HCT116 (cell line): Measurements from ENCODE around the gene TIMM17B. TPM values are rescaled to one million over a fixed set of nuclear protein-coding genes. Genes with fewer than 3 reads are reported as not detected.

Source experiments
- ATAC-seq: fragments of 200-7000 bp; cut with Tn5 transposase; 2 replicates; pipeline ENCODE4 v1.9.1; 2020; ENCODE audit warnings: mild to moderate bottlenecking, moderate library complexity
- BruUV-seq: library from RNA; stranded (reverse); fragments of 400-500 nt; replicated peaks from 2 replicates; lab custom pipeline; 2021; lab: Mats Ljungman, UMichigan
- CTCF ChIA-PET: fragments of 300-600 bp; sonication (Branson Sonifier 250); formaldehyde crosslinking; loops from one replicate; lab custom pipeline; 2021; ENCODE audit warnings: antibody characterized with exemption; lab: Charles Lee
- POLR2A ChIA-PET: fragments of 300-600, 350-600 bp; sonication (Branson Sonifier 250); formaldehyde crosslinking; loops from one replicate; lab custom pipeline; 2021; ENCODE audit warnings: antibody characterized with exemption; lab: Charles Lee
- RAD21 ChIA-PET, 2 experiments: fragments of 300-600 bp; sonication (Branson Sonifier 250); formaldehyde crosslinking; loops; one replicate each; lab custom pipeline; 2023; ENCODE audit warnings: low total read pairs in 2 of 2; ENCODE audit not compliant: uncharacterized antibody in 2 of 2, unreplicated experiment in 2 of 2, low non-redundant PET in 1 of 2; lab: Charles Lee
- DNase-seq: peaks from one replicate; pipeline ENCODE4 v3.0.0-alpha.2; 2010; ENCODE audit warnings: low read depth, low spot score
- H2AFZ ChIP-seq: fragments of 200-600 bp; shearing (Covaris generic), sonication (generic); 2 replicates; pipeline ENCODE4 v1.6.1; 2017; ENCODE audit warnings: low read depth, mixed run types, mixed read lengths, antibody characterized with exemption, low read length; ENCODE audit not compliant: poor library complexity, severe bottlenecking
- H3K27ac ChIP-seq: 2 replicates; pipeline ENCODE4 v1.5.1; 2012; ENCODE audit warnings: low read depth, low read length
- H3K27me3 ChIP-seq: fragments of 200-600 bp; sonication (generic); 2 replicates; pipeline ENCODE4 v1.6.1; 2016; ENCODE audit warnings: mixed run types, low read length, mixed read lengths; ENCODE audit not compliant: insufficient read depth
- H3K36me3 ChIP-seq, 2 experiments: fragments of 200-500 bp in 1 of 2; fragments of 200-600 bp in 1 of 2; sonication (Bioruptor generic) in 1 of 2; sonication (generic) in 1 of 2; 2 replicates each; pipeline versions ENCODE4 v1.5.1 to v1.6.1; 2014 to 2016; ENCODE audit warnings: low read length in 2 of 2, inconsistent platforms in 1 of 2, mixed read lengths in 1 of 2, mixed run types in 1 of 2; ENCODE audit not compliant: insufficient read depth in 2 of 2, control insufficient read depth in 1 of 2
- H3K4me1 ChIP-seq, 2 experiments: fragments of 200-600 bp in 1 of 2; sonication (generic) in 1 of 2; 2 replicates each; pipeline versions ENCODE4 v1.5.1 to v1.6.1; 2012 to 2017; ENCODE audit warnings: low read length in 2 of 2, inconsistent platforms in 1 of 2, mild to moderate bottlenecking in 1 of 2, mixed read lengths in 1 of 2, mixed run types in 1 of 2, moderate library complexity in 1 of 2; ENCODE audit not compliant: insufficient read depth in 2 of 2, control insufficient read depth in 1 of 2
- H3K4me2 ChIP-seq: fragments of 200-600 bp; sonication (generic); 2 replicates; pipeline ENCODE4 v1.6.1; 2017; ENCODE audit warnings: mixed run types, low read length, mixed read lengths
- H3K4me3 ChIP-seq, 2 experiments: fragments of 200-600 bp in 1 of 2; sonication (generic) in 1 of 2; replicated peaks in 1 of 2; 2 replicates each; pipeline ENCODE4 v1.5.1; 2011 to 2016; ENCODE audit warnings: low read length in 2 of 2, control low read depth in 1 of 2, low read depth in 1 of 2, mild to moderate bottlenecking in 1 of 2, mixed read lengths in 1 of 2, mixed run types in 1 of 2
- H3K79me2 ChIP-seq: fragments of 200-600 bp; sonication (generic); 2 replicates; pipeline ENCODE4 v1.6.1; 2017; ENCODE audit warnings: mild to moderate bottlenecking, mixed run types, low read length, moderate library complexity, mixed read lengths; ENCODE audit not compliant: insufficient read depth
- H3K9ac ChIP-seq: fragments of 200-600 bp; sonication (generic); 2 replicates; pipeline ENCODE4 v1.6.1; 2016; ENCODE audit warnings: low read length, mixed read lengths
- H3K9me2 ChIP-seq: fragments of 200-600 bp; sonication (generic), shearing (Covaris generic); 2 replicates; pipeline ENCODE4 v1.6.1; 2017; ENCODE audit warnings: mixed run types, mild to moderate bottlenecking, moderate library complexity; ENCODE audit not compliant: insufficient read depth
- H3K9me3 ChIP-seq, 2 experiments: fragments of 200-500 bp in 1 of 2; fragments of 200-600 bp in 1 of 2; sonication (Bioruptor generic) in 1 of 2; sonication (generic) in 1 of 2; 2 replicates each; pipeline ENCODE4 v1.6.1; 2014 to 2017; ENCODE audit warnings: low read length in 2 of 2, mixed read lengths in 2 of 2, inconsistent platforms in 1 of 2, low read depth in 1 of 2, mild to moderate bottlenecking in 1 of 2, mixed run types in 1 of 2, moderate library complexity in 1 of 2; ENCODE audit not compliant: control insufficient read depth in 1 of 2, insufficient read depth in 1 of 2
- H4K20me1 ChIP-seq: fragments of 200-600 bp; sonication (generic), shearing (Covaris generic); 2 replicates; pipeline ENCODE4 v1.6.1; 2017; ENCODE audit warnings: mixed run types, mild to moderate bottlenecking, moderate library complexity; ENCODE audit not compliant: insufficient read depth
- CTCF ChIP-seq, 3 experiments: fragments of 200-600 bp in 1 of 3; sonication (generic) in 1 of 3; IDR thresholded peaks in 2 of 3; conservative IDR thresholded peaks in 1 of 3; 2 replicates each; pipeline ENCODE4 v1.5.1; 2012 to 2017; ENCODE audit warnings: low read depth in 2 of 3, low read length in 2 of 3, antibody characterized with exemption in 1 of 3, borderline replicate concordance in 1 of 3, control low read depth in 1 of 3, mild to moderate bottlenecking in 1 of 3, mixed read lengths in 1 of 3, mixed run types in 1 of 3, moderate library complexity in 1 of 3; ENCODE audit not compliant: insufficient read depth in 1 of 3
- MAX ChIP-seq: IDR thresholded peaks from 2 replicates; pipeline ENCODE4 v1.6.1; 2012
- POLR2A ChIP-seq: IDR thresholded peaks from 2 replicates; pipeline ENCODE4 v1.7.0; 2011; ENCODE audit warnings: borderline replicate concordance; ENCODE audit not compliant: insufficient read depth, insufficient read length; ENCODE audit errors: extremely low read depth
- POLR2AphosphoS5 ChIP-seq: IDR thresholded peaks from 2 replicates; pipeline ENCODE4 v1.6.1; 2011; ENCODE audit warnings: mild to moderate bottlenecking, low read depth, low read length, moderate library complexity
- RAD21 ChIP-seq: IDR thresholded peaks from 2 replicates; pipeline ENCODE4 v1.6.1; 2012; ENCODE audit warnings: low read depth, mild to moderate bottlenecking
- SP1 ChIP-seq: IDR thresholded peaks from 2 replicates; pipeline ENCODE4 v1.6.1; 2012; ENCODE audit warnings: low read depth
- TCF7L2 ChIP-seq: IDR thresholded peaks from 2 replicates; pipeline ENCODE4 v1.7.0; 2011; ENCODE audit warnings: borderline replicate concordance, inconsistent platforms; ENCODE audit not compliant: insufficient read depth, insufficient read length; ENCODE audit errors: extremely low read depth
- ZBTB33 ChIP-seq: IDR thresholded peaks from 2 replicates; pipeline ENCODE4 v1.6.1; 2011; ENCODE audit warnings: mild to moderate bottlenecking, low read length, moderate library complexity; ENCODE audit not compliant: insufficient replicate concordance; ENCODE audit errors: extremely low read depth
- ZFX ChIP-seq: fragments of 450-650 bp; IDR thresholded peaks from 2 replicates; pipeline ENCODE4 v1.6.1; 2017
- intact Hi-C: fragments of 100-400 bp; cut with micrococcal nuclease; formaldehyde crosslinking; loops from 2 replicates; pipeline ENCODE4 v1.10.0; 2022
- total RNA-seq: library from RNA; stranded (reverse); gene quantifications from one replicate; pipeline ENCODE4 v1.2.1, GENCODE V29; 2021; ENCODE audit not compliant: unreplicated experiment
- TF ChIP-seq, protein P1 (sequence below): IDR thresholded peaks from 2 replicates; pipeline ENCODE4 v1.6.1; 2012

The TIMM17B gene
- total RNA-seq, 1 experiment from 2014 or later, result 41.7 TPM

- CTCF ChIA-PET, result interaction anchor here (1.0 kb wide), 2 partner anchors 25 to 152 kb away, joined by 3 read pairs; no protein-coding TSS in a partner anchor
- no peak overlapping the region; the same call in 1 of the 2 replicates for H3K27ac ChIP-seq
- peak; percentile 36; the same call in 1 of the 2 replicates for TF ChIP-seq ZFX
- TF ChIP-seq TCF7L2, result no peak
- peak; percentile 46; the same call in 1 of the 2 replicates for TF ChIP-seq POLR2AphosphoS5
- TF ChIP-seq MAX, result no peak
- no peak for TF ChIP-seq RAD21
- TF ChIP-seq, protein P1, sequence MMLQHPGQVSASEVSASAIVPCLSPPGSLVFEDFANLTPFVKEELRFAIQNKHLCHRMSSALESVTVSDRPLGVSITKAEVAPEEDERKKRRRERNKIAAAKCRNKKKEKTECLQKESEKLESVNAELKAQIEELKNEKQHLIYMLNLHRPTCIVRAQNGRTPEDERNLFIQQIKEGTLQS, result no peak
- TF ChIP-seq CTCF (IDR thresholded peaks at IDR 0.05 in 2 of 3, conservative IDR thresholded peaks at IDR 0.05 in 1 of 3; ENCODE audit: borderline replicate concordance in 1 of 3, insufficient read depth in 1 of 3, low read depth in 2 of 3, low read length in 2 of 3), result peak in 2 of 3 experiments; percentile 33 to 50; a peak in 3 of 6 replicates
- no peak for TF ChIP-seq POLR2A
- TF ChIP-seq SP1, result no peak
- no peak for TF ChIP-seq ZBTB33
- H3K4me3 ChIP-seq, result peak overlapping the region; percentile 38 to 48
- H2AFZ ChIP-seq, result no peak overlapping the region
- peaks cover 17% of the 10 kb centered on the region for H3K79me2 ChIP-seq
- RAD21 ChIA-PET, result interaction anchor here in 1 of 2 experiments (1.0 kb wide), 1 partner anchor 243 kb away, joined by 3 read pairs; no protein-coding TSS in a partner anchor
- H3K4me1 ChIP-seq, result peaks cover 3 to 17% of the 10 kb centered on the region in 2 experiments; a peak in 3 of 4 replicates
- no peaks in the 10 kb centered on the region for H3K9me3 ChIP-seq
- no peaks in the 10 kb centered on the region for H4K20me1 ChIP-seq
- DNase-seq (peak; percentile 60), ATAC-seq (peak; percentile 96)
- no peaks in the 10 kb centered on the region for H3K27me3 ChIP-seq
- H3K4me2 ChIP-seq, result peak overlapping the region; percentile 81
- BruUV-seq, result no TSS peak
- peaks cover 0 to 7% of the 10 kb centered on the region in 2 experiments; a peak in 1 of 4 replicates for H3K36me3 ChIP-seq
- no peaks in the 10 kb centered on the region for H3K9me2 ChIP-seq
- peak overlapping the region; percentile 55 for H3K9ac ChIP-seq
- intact Hi-C loops, result loop anchor here (10.0 kb wide), 1 partner anchor 87 kb away; the partner anchor contains the start of gene HDAC6
- POLR2A ChIA-PET, result interaction anchor here (1.8 kb wide), 1 partner anchor 20 kb away, joined by 5 read pairs; the partner anchor contains the start of gene SLC35A2
Observed at GRCh38 chrX:48891402-48892288, 5.9 kb downstream of the TIMM17B start.
